PFSK-1 (cell line): Measurements from ENCODE around the gene FYCO1.

Experiments used
- FOXP2 ChIP-seq: optimal IDR thresholded peaks from 2 replicates; pipeline ENCODE3; 2011; ENCODE audit warnings: borderline replicate concordance, control low read depth, inconsistent platforms; ENCODE audit not compliant: insufficient read depth; ENCODE audit errors: extremely low read length, extremely low read depth
- POLR2AphosphoS5 ChIP-seq: IDR thresholded peaks from 2 replicates; pipeline ENCODE4 v1.6.1; 2012; ENCODE audit warnings: low read depth, mild to moderate bottlenecking, control low read depth, low read length, moderate library complexity
- TF ChIP-seq, protein P1 (sequence below), 2 experiments: IDR thresholded peaks; 2 replicates each; pipeline versions ENCODE4 v1.6.1 to v1.8.0; 2011 to 2012; ENCODE audit warnings: low read depth in 2 of 2, low read length in 2 of 2, control low read depth in 1 of 2, inconsistent platforms in 1 of 2, mild to moderate bottlenecking in 1 of 2, moderate library complexity in 1 of 2; ENCODE audit not compliant: insufficient read depth in 1 of 2

- TF ChIP-seq FOXP2, result no peak
- TF ChIP-seq POLR2AphosphoS5, result no peak
- TF ChIP-seq, protein P1, sequence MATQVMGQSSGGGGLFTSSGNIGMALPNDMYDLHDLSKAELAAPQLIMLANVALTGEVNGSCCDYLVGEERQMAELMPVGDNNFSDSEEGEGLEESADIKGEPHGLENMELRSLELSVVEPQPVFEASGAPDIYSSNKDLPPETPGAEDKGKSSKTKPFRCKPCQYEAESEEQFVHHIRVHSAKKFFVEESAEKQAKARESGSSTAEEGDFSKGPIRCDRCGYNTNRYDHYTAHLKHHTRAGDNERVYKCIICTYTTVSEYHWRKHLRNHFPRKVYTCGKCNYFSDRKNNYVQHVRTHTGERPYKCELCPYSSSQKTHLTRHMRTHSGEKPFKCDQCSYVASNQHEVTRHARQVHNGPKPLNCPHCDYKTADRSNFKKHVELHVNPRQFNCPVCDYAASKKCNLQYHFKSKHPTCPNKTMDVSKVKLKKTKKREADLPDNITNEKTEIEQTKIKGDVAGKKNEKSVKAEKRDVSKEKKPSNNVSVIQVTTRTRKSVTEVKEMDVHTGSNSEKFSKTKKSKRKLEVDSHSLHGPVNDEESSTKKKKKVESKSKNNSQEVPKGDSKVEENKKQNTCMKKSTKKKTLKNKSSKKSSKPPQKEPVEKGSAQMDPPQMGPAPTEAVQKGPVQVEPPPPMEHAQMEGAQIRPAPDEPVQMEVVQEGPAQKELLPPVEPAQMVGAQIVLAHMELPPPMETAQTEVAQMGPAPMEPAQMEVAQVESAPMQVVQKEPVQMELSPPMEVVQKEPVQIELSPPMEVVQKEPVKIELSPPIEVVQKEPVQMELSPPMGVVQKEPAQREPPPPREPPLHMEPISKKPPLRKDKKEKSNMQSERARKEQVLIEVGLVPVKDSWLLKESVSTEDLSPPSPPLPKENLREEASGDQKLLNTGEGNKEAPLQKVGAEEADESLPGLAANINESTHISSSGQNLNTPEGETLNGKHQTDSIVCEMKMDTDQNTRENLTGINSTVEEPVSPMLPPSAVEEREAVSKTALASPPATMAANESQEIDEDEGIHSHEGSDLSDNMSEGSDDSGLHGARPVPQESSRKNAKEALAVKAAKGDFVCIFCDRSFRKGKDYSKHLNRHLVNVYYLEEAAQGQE (IDR thresholded peaks at IDR 0.05; ENCODE audit: insufficient read depth in 1 of 2, low read depth in 2 of 2, low read length in 2 of 2), result no peak
Observed at GRCh38 chr3:45950131-45950530, 45.5 kb downstream of the FYCO1 start.
